GM12892 (cell line): Measurements from ENCODE around the gene NDUFV3.

Experiments
- POLR2A ChIP-seq: IDR thresholded peaks from 2 replicates; pipeline ENCODE4 v1.6.1; 2011; ENCODE audit warnings: low read depth, low read length, control low read depth
- POLR2AphosphoS5 ChIP-seq: IDR thresholded peaks from 2 replicates; pipeline ENCODE4 v1.6.1; 2011; ENCODE audit warnings: low read depth, low read length, control low read depth

DNA sequence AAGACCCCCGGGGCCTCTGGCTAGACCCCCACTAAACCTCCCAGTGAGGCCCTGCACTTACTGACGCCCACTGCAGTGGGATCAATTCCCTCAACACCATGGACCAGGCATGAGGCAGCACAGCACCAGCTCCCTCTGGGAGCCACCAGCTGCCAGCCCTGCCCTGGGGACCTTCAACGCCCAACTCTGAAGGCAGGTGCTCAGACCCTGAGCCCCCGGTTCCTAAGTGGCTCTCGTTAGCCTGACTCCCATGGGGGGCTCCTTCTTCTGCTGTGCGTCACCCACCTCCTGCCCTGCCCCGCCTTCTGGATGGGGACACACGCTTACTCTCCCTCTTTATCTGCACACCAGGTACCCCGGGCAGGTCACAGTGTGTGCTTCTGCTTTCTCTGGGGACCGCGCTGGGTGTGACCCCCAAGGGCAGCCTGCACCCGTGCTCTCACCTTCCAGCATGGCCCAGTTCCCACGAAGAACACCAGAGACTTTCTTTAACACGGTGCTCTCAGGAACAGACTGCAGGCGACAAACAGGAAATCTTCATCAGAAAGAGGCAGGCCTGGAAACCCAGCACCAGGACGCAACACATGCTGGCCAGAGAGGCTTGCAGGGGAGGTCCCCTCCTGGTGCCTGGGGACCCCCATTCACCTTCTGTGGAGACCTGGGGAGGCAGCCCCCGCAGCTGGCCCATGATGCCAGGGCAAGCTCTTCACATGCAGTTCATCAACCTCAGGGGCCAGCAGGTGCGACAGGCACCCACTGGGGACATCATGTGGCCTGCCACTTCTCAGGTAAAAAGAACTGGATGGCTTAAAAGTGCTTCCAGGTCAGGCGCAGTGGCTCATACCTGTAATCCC, 41.1 kb upstream of the NDUFV3 start:
- TF ChIP-seq POLR2AphosphoS5 (no peak), POLR2A (no peak)
